ENCODE results near the gene DAD1.
"Not testable (repeated sequence)": the region's sequence is repeated elsewhere in the genome, so short reads cannot be mapped to it uniquely, and the experiment has no call there.

The DAD1 gene

GRCh38 chr14:22589096-22589839 lies at the start of gene DAD1:
TSS of gene DAD1 (minus strand) at chr14:22589224. CDS start at chr14:22589157, 67 bp downstream.
- DNase-seq (ENCODE audit: low read depth in 1 of 2, low spot score in 1 of 2): peak; percentile 93 to 98
- in situ Hi-C loops (cut with HindIII; ENCODE audit: low pct_unique_long_range_greater_than_20kb, low sequenced_read_pairs): no loop called here
- no peak for TF ChIP-seq JUND (IDR thresholded peaks at IDR 0.05; ENCODE audit: low read depth)

GRCh38 chr14:22635980-22636379 lies 47.0 kb upstream of the DAD1 start:
- DNase-seq (ENCODE audit: low read depth in 1 of 2, low spot score in 1 of 2); in situ Hi-C loops (cut with HindIII; ENCODE audit: low pct_unique_long_range_greater_than_20kb, low sequenced_read_pairs): not testable (repeated sequence)

- in situ Hi-C loops (cut with HindIII; ENCODE audit: low pct_unique_long_range_greater_than_20kb, low sequenced_read_pairs): no loop called here
- DNase-seq (ENCODE audit: low read depth in 1 of 2, low spot score in 1 of 2): no peak
- no peak for TF ChIP-seq JUND (IDR thresholded peaks at IDR 0.05; ENCODE audit: low read depth)
Observed at GRCh38 chr14:22634233-22634900, 45.3 kb upstream of the DAD1 start.

- in situ Hi-C loops (cut with HindIII; ENCODE audit: low pct_unique_long_range_greater_than_20kb, low sequenced_read_pairs): no loop called here
- DNase-seq (ENCODE audit: low read depth in 1 of 2, low spot score in 1 of 2): no peak
- no peak for TF ChIP-seq JUND (IDR thresholded peaks at IDR 0.05; ENCODE audit: low read depth)
Observed at GRCh38 chr14:22630486-22630885, 41.5 kb upstream of the DAD1 start.

- no peak for TF ChIP-seq JUND (IDR thresholded peaks at IDR 0.05; ENCODE audit: low read depth)
- in situ Hi-C loops (cut with HindIII; ENCODE audit: low pct_unique_long_range_greater_than_20kb, low sequenced_read_pairs): no loop called here
- DNase-seq (ENCODE audit: low read depth in 1 of 2, low spot score in 1 of 2): no peak
Observed at GRCh38 chr14:22630066-22630465, 41.0 kb upstream of the DAD1 start.

- no peak for DNase-seq (ENCODE audit: low read depth in 1 of 2, low spot score in 1 of 2)
- in situ Hi-C loops (cut with HindIII; ENCODE audit: low pct_unique_long_range_greater_than_20kb, low sequenced_read_pairs): no loop called here
- TF ChIP-seq JUND (IDR thresholded peaks at IDR 0.05; ENCODE audit: low read depth): no peak
Observed at GRCh38 chr14:22629361-22629760, 40.3 kb upstream of the DAD1 start.

GRCh38 chr14:22627506-22628263 lies 38.7 kb upstream of the DAD1 start:
- no peak for DNase-seq (ENCODE audit: low read depth in 1 of 2, low spot score in 1 of 2)
- TF ChIP-seq JUND (IDR thresholded peaks at IDR 0.05; ENCODE audit: low read depth): no peak
- in situ Hi-C loops (cut with HindIII; ENCODE audit: low pct_unique_long_range_greater_than_20kb, low sequenced_read_pairs): no loop called here

- in situ Hi-C loops (cut with HindIII; ENCODE audit: low pct_unique_long_range_greater_than_20kb, low sequenced_read_pairs): no loop called here
- DNase-seq (ENCODE audit: low read depth in 1 of 2, low spot score in 1 of 2): no peak
- no peak for TF ChIP-seq JUND (IDR thresholded peaks at IDR 0.05; ENCODE audit: low read depth)
Observed at GRCh38 chr14:22626590-22626989, 37.6 kb upstream of the DAD1 start.

GRCh38 chr14:22623047-22623446 lies 34.0 kb upstream of the DAD1 start:
- in situ Hi-C loops (cut with HindIII; ENCODE audit: low pct_unique_long_range_greater_than_20kb, low sequenced_read_pairs): no loop called here
- no peak for DNase-seq (ENCODE audit: low read depth in 1 of 2, low spot score in 1 of 2)
- TF ChIP-seq JUND (IDR thresholded peaks at IDR 0.05; ENCODE audit: low read depth): no peak

- no peak for TF ChIP-seq JUND (IDR thresholded peaks at IDR 0.05; ENCODE audit: low read depth)
- in situ Hi-C loops (cut with HindIII; ENCODE audit: low pct_unique_long_range_greater_than_20kb, low sequenced_read_pairs): no loop called here
- DNase-seq (ENCODE audit: low read depth in 1 of 2, low spot score in 1 of 2): no peak
Observed at GRCh38 chr14:22622255-22622654, 33.2 kb upstream of the DAD1 start.

- DNase-seq (ENCODE audit: low read depth in 1 of 2, low spot score in 1 of 2); in situ Hi-C loops (cut with HindIII; ENCODE audit: low pct_unique_long_range_greater_than_20kb, low sequenced_read_pairs): not testable (repeated sequence)
Observed at GRCh38 chr14:22615765-22616164, 26.7 kb upstream of the DAD1 start.

GRCh38 chr14:22614240-22614799 lies 25.3 kb upstream of the DAD1 start:
- in situ Hi-C loops (cut with HindIII; ENCODE audit: low pct_unique_long_range_greater_than_20kb, low sequenced_read_pairs): no loop called here
- DNase-seq (ENCODE audit: low read depth in 1 of 2, low spot score in 1 of 2): peak in 1 of 2 experiments; percentile 70

More at GRCh38 chr14:22614240-22614799, 25.3 kb upstream of the DAD1 start:
- no peak for TF ChIP-seq JUND (IDR thresholded peaks at IDR 0.05; ENCODE audit: low read depth)

All from T47D (cell line).